Thoracic aorta (tissue), 2 donors: Measurements from ENCODE around the gene PSMG4. TPM values are rescaled to one million over a fixed set of nuclear protein-coding genes. Genes with fewer than 3 reads are reported as not detected.
"Not testable (repeated sequence)": the region's sequence is repeated elsewhere in the genome, so short reads cannot be mapped to it uniquely, and the experiment has no call there.

Experiments
- ATAC-seq: fragments of 150-250 bp; one replicate; pipeline ENCODE4 v1.8.0; 2017; ENCODE audit warnings: low read depth; ENCODE audit not compliant: insufficient number of reproducible peaks, low FRiP score
- DNase-seq: peaks from one replicate; pipeline ENCODE4 v3.0.0-alpha.2; 2020; ENCODE audit warnings: low spot score
- H3K27ac ChIP-seq, 2 donors: fragments of 200-600 bp; sonication (generic); 1 replicate in 1 of 2; 2 replicates in 1 of 2; pipeline ENCODE4 v1.5.1; 2016; ENCODE audit warnings: mild to moderate bottlenecking in 2 of 2, moderate library complexity in 2 of 2
- H3K27me3 ChIP-seq: fragments of 200-600 bp; sonication (generic); replicated peaks from 2 replicates; pipeline ENCODE4 v1.6.0; 2016; ENCODE audit warnings: mild to moderate bottlenecking; ENCODE audit not compliant: insufficient read depth
- H3K36me3 ChIP-seq: fragments of 200-600 bp; sonication (generic); one replicate; pipeline ENCODE4 v1.5.1; 2016
- H3K4me1 ChIP-seq, 2 donors: fragments of 200-600 bp; sonication (generic); 1 replicate in 1 of 2; 2 replicates in 1 of 2; pipeline versions ENCODE4 v1.5.1 to v1.6.0; 2016; ENCODE audit warnings: low read depth in 2 of 2, mild to moderate bottlenecking in 1 of 2; ENCODE audit not compliant: control insufficient read depth in 1 of 2
- H3K4me3 ChIP-seq: fragments of 200-600 bp; sonication (generic); 2 replicates; pipeline ENCODE4 v1.5.1; 2016; ENCODE audit warnings: mild to moderate bottlenecking
- H3K9me3 ChIP-seq: fragments of 200-600 bp; sonication (generic); 2 replicates; pipeline ENCODE4 v1.5.1; 2016
- CTCF ChIP-seq: fragments of 200-600 bp; sonication (generic); IDR thresholded peaks from one replicate; pipeline ENCODE4 v1.5.1; 2019; ENCODE audit warnings: antibody characterized with exemption
- total RNA-seq, 2 donors: library from RNA; depleted of rRNA; stranded (reverse); fragments of >200 nt; gene quantifications; one replicate each; pipeline versions ENCODE4 v1.1.0 to v1.2.3, GENCODE V29; 2016

PSMG4 gene
- total RNA-seq, 2 donors from 2014 or later: 19.4 to 29.0 TPM

- no peak for TF ChIP-seq CTCF
- Histone ChIP-seq H3K4me1 (peaks cover 0 to 3% of the 10 kb centered on the region in 2 donors), H3K27me3 (no peaks in the 10 kb centered on the region), H3K27ac (no peak overlapping the region), H3K36me3 (no peaks in the 10 kb centered on the region), H3K4me3 (no peak overlapping the region), H3K9me3 (no peaks in the 10 kb centered on the region)
- ATAC-seq (no peak), DNase-seq (no peak)
These were observed 16.0 kb upstream of the PSMG4 start for GRCh38 chr6:3242768-3243167.

- Histone ChIP-seq H3K27ac (no peak overlapping the region), H3K4me1 (peaks cover 0 to 8% of the 10 kb centered on the region in 2 donors), H3K9me3 (no peaks in the 10 kb centered on the region), H3K27me3 (no peaks in the 10 kb centered on the region), H3K4me3 (no peak overlapping the region), H3K36me3 (no peaks in the 10 kb centered on the region)
- DNase-seq (no peak), ATAC-seq (no peak)
- TF ChIP-seq CTCF: no peak
These were observed 14.5 kb upstream of the PSMG4 start for GRCh38 chr6:3244003-3244831.

- H3K27me3 ChIP-seq, H3K4me1 ChIP-seq, ATAC-seq, DNase-seq, H3K9me3 ChIP-seq, H3K27ac ChIP-seq, H3K36me3 ChIP-seq, H3K4me3 ChIP-seq: not testable (repeated sequence)
These were observed 13.9 kb upstream of the PSMG4 start for GRCh38 chr6:3244832-3245161.

- no peak for ATAC-seq
- DNase-seq: no peak
- Histone ChIP-seq H3K4me3 (no peak overlapping the region), H3K27ac (no peak overlapping the region), H3K36me3 (no peaks in the 10 kb centered on the region), H3K27me3 (no peaks in the 10 kb centered on the region), H3K4me1 (peaks cover 0 to 8% of the 10 kb centered on the region in 2 donors), H3K9me3 (no peaks in the 10 kb centered on the region)
- no peak for TF ChIP-seq CTCF
These were observed 13.5 kb upstream of the PSMG4 start for GRCh38 chr6:3245216-3245615.

- TF ChIP-seq CTCF: no peak
- peak overlapping the region; percentile 62 for H3K4me3 ChIP-seq
- H3K36me3 ChIP-seq: no peaks in the 10 kb centered on the region
- peaks cover 0 to 8% of the 10 kb centered on the region in 2 donors for H3K4me1 ChIP-seq
- no peak for ATAC-seq
- no peaks in the 10 kb centered on the region for H3K27me3 ChIP-seq
- no peaks in the 10 kb centered on the region for H3K9me3 ChIP-seq
- DNase-seq: no peak
- no peak overlapping the region for H3K27ac ChIP-seq
These were observed 11.2 kb upstream of the PSMG4 start for GRCh38 chr6:3247255-3248146.
